HL-60 (cell line): ENCODE data around the gene KCNMA1.

Experiments used
- POLR2AphosphoS5 ChIP-seq: IDR thresholded peaks from 2 replicates; pipeline ENCODE4 v1.6.1; 2012; ENCODE audit warnings: low read depth
- TF ChIP-seq, protein P1 (sequence below): IDR thresholded peaks from one replicate; pipeline ENCODE4 v1.5.1; 2011; ENCODE audit warnings: low read length, control low read depth, inconsistent platforms; ENCODE audit not compliant: insufficient read depth

DNA sequence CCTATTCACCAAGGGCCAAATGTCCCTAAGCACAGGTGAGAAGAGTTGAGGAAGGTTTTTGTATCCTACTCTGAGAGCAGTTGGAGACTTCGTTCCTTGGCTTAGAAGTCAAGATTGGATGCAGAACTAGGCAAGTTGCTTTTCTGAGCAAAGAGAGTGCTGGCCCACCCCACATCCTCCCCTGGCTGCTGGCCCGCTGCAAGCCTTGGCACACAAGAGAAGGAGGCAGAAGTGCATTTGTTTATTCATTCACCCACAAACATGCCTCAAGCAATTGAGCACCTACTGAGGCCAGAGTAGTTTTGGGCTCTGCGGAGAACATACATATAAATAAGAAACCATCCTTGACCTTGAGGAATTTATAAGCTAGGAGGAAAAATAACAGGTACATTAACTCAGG is 318.9 kb downstream of the KCNMA1 start:
- TF ChIP-seq, protein P1, sequence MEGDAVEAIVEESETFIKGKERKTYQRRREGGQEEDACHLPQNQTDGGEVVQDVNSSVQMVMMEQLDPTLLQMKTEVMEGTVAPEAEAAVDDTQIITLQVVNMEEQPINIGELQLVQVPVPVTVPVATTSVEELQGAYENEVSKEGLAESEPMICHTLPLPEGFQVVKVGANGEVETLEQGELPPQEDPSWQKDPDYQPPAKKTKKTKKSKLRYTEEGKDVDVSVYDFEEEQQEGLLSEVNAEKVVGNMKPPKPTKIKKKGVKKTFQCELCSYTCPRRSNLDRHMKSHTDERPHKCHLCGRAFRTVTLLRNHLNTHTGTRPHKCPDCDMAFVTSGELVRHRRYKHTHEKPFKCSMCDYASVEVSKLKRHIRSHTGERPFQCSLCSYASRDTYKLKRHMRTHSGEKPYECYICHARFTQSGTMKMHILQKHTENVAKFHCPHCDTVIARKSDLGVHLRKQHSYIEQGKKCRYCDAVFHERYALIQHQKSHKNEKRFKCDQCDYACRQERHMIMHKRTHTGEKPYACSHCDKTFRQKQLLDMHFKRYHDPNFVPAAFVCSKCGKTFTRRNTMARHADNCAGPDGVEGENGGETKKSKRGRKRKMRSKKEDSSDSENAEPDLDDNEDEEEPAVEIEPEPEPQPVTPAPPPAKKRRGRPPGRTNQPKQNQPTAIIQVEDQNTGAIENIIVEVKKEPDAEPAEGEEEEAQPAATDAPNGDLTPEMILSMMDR = no peak
- TF ChIP-seq POLR2AphosphoS5 = no peak
